Measurements from ENCODE around the gene BNIP2.
"Not testable (repeated sequence)": the region's sequence is repeated elsewhere in the genome, so short reads cannot be mapped to it uniquely, and the experiment has no call there.

BNIP2 gene

GRCh38 chr15:59688782-59689625 is at the start of gene BNIP2:
Gene BNIP2 (minus strand): TSS chr15:59689320. CDS start chr15:59682457, 6,863 bp downstream.
- DNase-seq = peak; percentile 99

GRCh38 chr15:59738676-59739075 is 49.6 kb upstream of the BNIP2 start:
- no peak for DNase-seq

- no peak for DNase-seq
Measured at GRCh38 chr15:59736181-59736580, 47.1 kb upstream of the BNIP2 start.

GRCh38 chr15:59725151-59725486 is 36.0 kb upstream of the BNIP2 start:
- DNase-seq = no peak

GRCh38 chr15:59723687-59724346 is 34.7 kb upstream of the BNIP2 start:
- DNase-seq = no peak

- no peak for DNase-seq
Measured at GRCh38 chr15:59722476-59722875, 33.4 kb upstream of the BNIP2 start.

- DNase-seq = no peak
Measured at GRCh38 chr15:59722037-59722436, 32.9 kb upstream of the BNIP2 start.

- DNase-seq = no peak
Measured at GRCh38 chr15:59721411-59721810, 32.3 kb upstream of the BNIP2 start.

GRCh38 chr15:59713177-59713576 is 24.1 kb upstream of the BNIP2 start:
- DNase-seq = no peak

GRCh38 chr15:59711451-59712243 is 22.5 kb upstream of the BNIP2 start:
- no peak for DNase-seq

GRCh38 chr15:59707619-59708018 is 18.5 kb upstream of the BNIP2 start:
- DNase-seq = no peak

GRCh38 chr15:59703979-59704796 is 15.1 kb upstream of the BNIP2 start:
- no peak for DNase-seq

- DNase-seq = no peak
Measured at GRCh38 chr15:59702351-59702750, 13.2 kb upstream of the BNIP2 start.

- no peak for DNase-seq
Measured at GRCh38 chr15:59701880-59702279, 12.8 kb upstream of the BNIP2 start.

GRCh38 chr15:59699810-59700431 is 10.8 kb upstream of the BNIP2 start:
- no peak for DNase-seq

GRCh38 chr15:59698065-59698464 is 8.9 kb upstream of the BNIP2 start:
- not testable (repeated sequence) for DNase-seq

- DNase-seq = peak; percentile 86
Measured at GRCh38 chr15:59696332-59696731, 7.2 kb upstream of the BNIP2 start.

- no peak for DNase-seq
Measured at GRCh38 chr15:59694779-59695178, 5.7 kb upstream of the BNIP2 start.

GRCh38 chr15:59691194-59691805 is 2.2 kb upstream of the BNIP2 start:
- peak; percentile 81 for DNase-seq

GRCh38 chr15:59689626-59690236 is 611 bp upstream of the BNIP2 start:
- DNase-seq = peak; percentile 94

GRCh38 chr15:59688423-59688781 is 718 bp downstream of the BNIP2 start:
- DNase-seq = peak; percentile 81

Measured in hematopoietic multipotent progenitor cell treated with erythropoietin and hydrocortisone succinate and interleukin-3 and kit ligand, for 6 days (in vitro differentiated cells).